ENCODE data around the gene GFPT2. TPM values are rescaled to one million over a fixed set of nuclear protein-coding genes. Genes with fewer than 3 reads are reported as not detected.
A peak's percentile ranks its signal among the peaks of the same experiment; 100 is the strongest.

The GFPT2 gene
- total RNA-seq, 2 experiments from 2014 or later: 9.5 to 10.1 TPM

GRCh38 chr5:180352116-180353047 lies 754 bp downstream of the GFPT2 start:
- H3K9me3 Mint-ChIP-seq: no peaks in the 10 kb centered on the region
- ATAC-seq (ENCODE audit: low read depth) (peak; percentile 4), DNase-seq (peak; percentile 40)
- no peaks in the 10 kb centered on the region for H3K36me3 Mint-ChIP-seq
- POLR2A ChIA-PET: no interaction called here
- H3K4me3 Mint-ChIP-seq: no peak overlapping the region
- no peak overlapping the region for H3K27ac Mint-ChIP-seq
- H3K4me1 Mint-ChIP-seq: no peaks in the 10 kb centered on the region
- H3K27me3 Mint-ChIP-seq: peaks cover 51% of the 10 kb centered on the region

GRCh38 chr5:180350711-180351465 lies 2.2 kb downstream of the GFPT2 start:
- Mint-ChIP-seq H3K27ac (no peak overlapping the region), H3K36me3 (no peaks in the 10 kb centered on the region), H3K4me1 (no peaks in the 10 kb centered on the region), H3K4me3 (no peak overlapping the region), H3K27me3 (peaks cover 42% of the 10 kb centered on the region), H3K9me3 (no peaks in the 10 kb centered on the region)
- DNase-seq (no peak), ATAC-seq (ENCODE audit: low read depth) (no peak)
- POLR2A ChIA-PET: no interaction called here

- Mint-ChIP-seq H3K36me3 (no peaks in the 10 kb centered on the region), H3K4me3 (no peak overlapping the region), H3K4me1 (no peaks in the 10 kb centered on the region), H3K9me3 (no peaks in the 10 kb centered on the region), H3K27me3 (peaks cover 41% of the 10 kb centered on the region), H3K27ac (no peak overlapping the region)
- ATAC-seq (ENCODE audit: low read depth) (no peak), DNase-seq (no peak)
- POLR2A ChIA-PET: no interaction called here
Observed at GRCh38 chr5:180350296-180350695, 2.8 kb downstream of the GFPT2 start.

- no peaks in the 10 kb centered on the region for H3K4me1 Mint-ChIP-seq
Observed at GRCh38 chr5:180349391-180349790, 3.7 kb downstream of the GFPT2 start.

GRCh38 chr5:180348336-180348735 lies 4.8 kb downstream of the GFPT2 start:
- ATAC-seq (ENCODE audit: low read depth) (no peak), DNase-seq (no peak)
- H3K4me3 Mint-ChIP-seq: no peak overlapping the region
- POLR2A ChIA-PET: no interaction called here
- H3K27me3 Mint-ChIP-seq: peaks cover 28% of the 10 kb centered on the region
- H3K27ac Mint-ChIP-seq: no peak overlapping the region
- H3K4me1 Mint-ChIP-seq: no peaks in the 10 kb centered on the region
- no peaks in the 10 kb centered on the region for H3K36me3 Mint-ChIP-seq
- H3K9me3 Mint-ChIP-seq: no peaks in the 10 kb centered on the region

More at GRCh38 chr5:180349391-180349790, 3.7 kb downstream of the GFPT2 start:
- Mint-ChIP-seq H3K27me3 (peaks cover 33% of the 10 kb centered on the region), H3K4me3 (no peak overlapping the region), H3K9me3 (no peaks in the 10 kb centered on the region), H3K36me3 (no peaks in the 10 kb centered on the region), H3K27ac (no peak overlapping the region)
- POLR2A ChIA-PET: no interaction called here
- no peak for ATAC-seq (ENCODE audit: low read depth)
- no peak for DNase-seq

GRCh38 chr5:180347702-180348101 lies 5.4 kb downstream of the GFPT2 start:
- Mint-ChIP-seq H3K27ac (no peak overlapping the region), H3K4me1 (no peaks in the 10 kb centered on the region), H3K4me3 (no peak overlapping the region), H3K9me3 (no peaks in the 10 kb centered on the region), H3K27me3 (peaks cover 30% of the 10 kb centered on the region), H3K36me3 (no peaks in the 10 kb centered on the region)
- no peak for ATAC-seq (ENCODE audit: low read depth)
- POLR2A ChIA-PET: no interaction called here
- DNase-seq: no peak

GRCh38 chr5:180346358-180346757 lies 6.8 kb downstream of the GFPT2 start:
- no peaks in the 10 kb centered on the region for H3K36me3 Mint-ChIP-seq
- POLR2A ChIA-PET: no interaction called here
- no peaks in the 10 kb centered on the region for H3K4me1 Mint-ChIP-seq
- no peak for DNase-seq
- H3K27me3 Mint-ChIP-seq: peaks cover 24% of the 10 kb centered on the region
- no peaks in the 10 kb centered on the region for H3K9me3 Mint-ChIP-seq
- no peak overlapping the region for H3K27ac Mint-ChIP-seq
- no peak for ATAC-seq (ENCODE audit: low read depth)
- H3K4me3 Mint-ChIP-seq: no peak overlapping the region

GRCh38 chr5:180345781-180346180 lies 7.4 kb downstream of the GFPT2 start:
- H3K9me3 Mint-ChIP-seq: no peaks in the 10 kb centered on the region
- ATAC-seq (ENCODE audit: low read depth) (no peak), DNase-seq (no peak)
- peaks cover 19% of the 10 kb centered on the region for H3K27me3 Mint-ChIP-seq
- H3K36me3 Mint-ChIP-seq: no peaks in the 10 kb centered on the region
- H3K4me1 Mint-ChIP-seq: no peaks in the 10 kb centered on the region
- H3K27ac Mint-ChIP-seq: no peak overlapping the region
- H3K4me3 Mint-ChIP-seq: no peak overlapping the region
- POLR2A ChIA-PET: no interaction called here

- Mint-ChIP-seq H3K4me3 (no peak overlapping the region), H3K9me3 (no peaks in the 10 kb centered on the region), H3K36me3 (no peaks in the 10 kb centered on the region), H3K27me3 (peaks cover 14% of the 10 kb centered on the region), H3K4me1 (no peaks in the 10 kb centered on the region), H3K27ac (no peak overlapping the region)
- ATAC-seq (ENCODE audit: low read depth) (no peak), DNase-seq (no peak)
- POLR2A ChIA-PET: no interaction called here
Observed at GRCh38 chr5:180345186-180345585, 8.0 kb downstream of the GFPT2 start.

GRCh38 chr5:180344696-180344999 lies 8.5 kb downstream of the GFPT2 start:
- Mint-ChIP-seq H3K27ac (no peak overlapping the region), H3K9me3 (no peaks in the 10 kb centered on the region), H3K4me1 (no peaks in the 10 kb centered on the region), H3K36me3 (no peaks in the 10 kb centered on the region), H3K4me3 (no peak overlapping the region), H3K27me3 (peaks cover 12% of the 10 kb centered on the region)
- ATAC-seq (ENCODE audit: low read depth) (no peak), DNase-seq (no peak)
- POLR2A ChIA-PET: no interaction called here

- Mint-ChIP-seq H3K36me3 (no peaks in the 10 kb centered on the region), H3K27me3 (peaks cover 14% of the 10 kb centered on the region), H3K4me1 (no peaks in the 10 kb centered on the region), H3K4me3 (no peak overlapping the region), H3K9me3 (no peaks in the 10 kb centered on the region), H3K27ac (no peak overlapping the region)
- ATAC-seq (ENCODE audit: low read depth): no peak
- no peak for DNase-seq
- POLR2A ChIA-PET: no interaction called here
Observed at GRCh38 chr5:180343831-180344695, 9.1 kb downstream of the GFPT2 start.

- no peaks in the 10 kb centered on the region for H3K9me3 Mint-ChIP-seq
- H3K4me1 Mint-ChIP-seq: no peaks in the 10 kb centered on the region
- DNase-seq (no peak), ATAC-seq (ENCODE audit: low read depth) (no peak)
- no peak overlapping the region for H3K27ac Mint-ChIP-seq
- H3K27me3 Mint-ChIP-seq: peaks cover 14% of the 10 kb centered on the region
- POLR2A ChIA-PET: no interaction called here
- H3K4me3 Mint-ChIP-seq: no peak overlapping the region
- H3K36me3 Mint-ChIP-seq: no peaks in the 10 kb centered on the region
Observed at GRCh38 chr5:180343110-180343830, 9.9 kb downstream of the GFPT2 start.

- Mint-ChIP-seq H3K4me3 (no peak overlapping the region), H3K36me3 (no peaks in the 10 kb centered on the region), H3K4me1 (no peaks in the 10 kb centered on the region), H3K27ac (no peak overlapping the region), H3K27me3 (peaks cover 14% of the 10 kb centered on the region), H3K9me3 (no peaks in the 10 kb centered on the region)
- ATAC-seq (ENCODE audit: low read depth) (no peak), DNase-seq (no peak)
- POLR2A ChIA-PET: no interaction called here
Observed at GRCh38 chr5:180341595-180341994, 11.5 kb downstream of the GFPT2 start.

Measured in activated naive CD8-positive, alpha-beta T cell treated with anti-CD3 and anti-CD28 coated beads, Interleukin-2, amount 10 ng/mL, durations not matched to agents 7 days and 5 days (primary cell).